Natural killer cell (primary cell): ENCODE data around the gene PCYT2. TPM values are rescaled to one million over a fixed set of nuclear protein-coding genes. Genes with fewer than 3 reads are reported as not detected.

ENCODE experiments used
- ATAC-seq, 3 donors: fragments of 150-1000 bp in 2 of 3; fragments of 200-7000 bp in 1 of 3; cut with Tn5 transposase; 1 replicate in 1 of 3; 2 replicates in 2 of 3; pipeline ENCODE4 v1.10.0; 2021; ENCODE audit warnings: mild to moderate bottlenecking in 2 of 3, moderate library complexity in 2 of 3
- DNase-seq, 2 donors: peaks; one replicate each; pipeline versions ENCODE4 v3.0.0 to v3.0.0-alpha.2; 2013 to 2021; ENCODE audit warnings: mixed read lengths in 1 of 2
- H3K27ac ChIP-seq: one replicate; pipeline ENCODE4 v1.5.1; 2013; ENCODE audit warnings: mild to moderate bottlenecking, low read length
- H3K27me3 ChIP-seq: one replicate; pipeline ENCODE4 v1.6.1; 2013; ENCODE audit warnings: low read length; ENCODE audit not compliant: control insufficient read depth, insufficient read depth
- H3K36me3 ChIP-seq: one replicate; pipeline ENCODE4 v1.6.1; 2013; ENCODE audit warnings: low read length; ENCODE audit not compliant: control insufficient read depth, insufficient read depth
- H3K4me1 ChIP-seq: one replicate; pipeline ENCODE4 v1.6.1; 2013; ENCODE audit warnings: low read length; ENCODE audit not compliant: control insufficient read depth, insufficient read depth
- H3K4me3 ChIP-seq: one replicate; pipeline ENCODE4 v1.5.1; 2013; ENCODE audit warnings: low read length
- H3K9me3 ChIP-seq: one replicate; pipeline ENCODE4 v1.6.1; 2013; ENCODE audit warnings: low read length; ENCODE audit not compliant: control insufficient read depth, insufficient read depth
- H3K27ac Mint-ChIP-seq, 2 donors: one replicate each; pipeline ENCODE4 v1.8.0; 2022; ENCODE audit warnings: mild to moderate bottlenecking in 2 of 2, mixed read lengths in 2 of 2, moderate library complexity in 1 of 2
- H3K27me3 Mint-ChIP-seq, 2 donors: one replicate each; pipeline ENCODE4 v1.8.0; 2022; ENCODE audit warnings: low read depth in 2 of 2, mixed read lengths in 2 of 2
- H3K36me3 Mint-ChIP-seq: one replicate; pipeline ENCODE4 v1.8.0; 2022; ENCODE audit warnings: mixed read lengths
- H3K4me1 Mint-ChIP-seq, 2 donors: one replicate each; pipeline ENCODE4 v1.8.0; 2022; ENCODE audit warnings: mixed read lengths in 2 of 2
- H3K4me3 Mint-ChIP-seq: one replicate; pipeline ENCODE4 v1.8.0; 2022; ENCODE audit warnings: mild to moderate bottlenecking, moderate library complexity, mixed read lengths
- H3K9me3 Mint-ChIP-seq, 2 donors: one replicate each; pipeline ENCODE4 v1.8.0; 2022; ENCODE audit warnings: mixed read lengths in 2 of 2
- WGBS: methylation state at CpG from one replicate; pipeline ENCODE4 v1.1.7; 2013; ENCODE audit warnings: missing lambda C conversion rate; ENCODE audit not compliant: insufficient coverage; 5-methylcytosine and 5-hydroxymethylcytosine counted together
- intact Hi-C: fragments of 100-400 bp; cut with micrococcal nuclease; formaldehyde crosslinking; loops from one replicate; pipeline ENCODE4 v1.14.2; 2022
- total RNA-seq, 4 donors: library from RNA; stranded (reverse); fragments of 120-200 nt in 1 of 4; gene quantifications; one replicate each; pipeline versions ENCODE4 v1.2.3 to v1.2.4, GENCODE V29; 2013 to 2022
- TF ChIP-seq, protein P1 (sequence below): fragments of 200-600 bp; IDR thresholded peaks from one replicate; pipeline ENCODE4 v1.8.0; 2022; ENCODE audit warnings: antibody characterized with exemption

Gene PCYT2
- total RNA-seq, 3 donors from 2014 or later (not counting 1 experiment from before 2014, with no cell fraction given), result 30.6 to 34.4 (median 34.2) TPM

DNA sequence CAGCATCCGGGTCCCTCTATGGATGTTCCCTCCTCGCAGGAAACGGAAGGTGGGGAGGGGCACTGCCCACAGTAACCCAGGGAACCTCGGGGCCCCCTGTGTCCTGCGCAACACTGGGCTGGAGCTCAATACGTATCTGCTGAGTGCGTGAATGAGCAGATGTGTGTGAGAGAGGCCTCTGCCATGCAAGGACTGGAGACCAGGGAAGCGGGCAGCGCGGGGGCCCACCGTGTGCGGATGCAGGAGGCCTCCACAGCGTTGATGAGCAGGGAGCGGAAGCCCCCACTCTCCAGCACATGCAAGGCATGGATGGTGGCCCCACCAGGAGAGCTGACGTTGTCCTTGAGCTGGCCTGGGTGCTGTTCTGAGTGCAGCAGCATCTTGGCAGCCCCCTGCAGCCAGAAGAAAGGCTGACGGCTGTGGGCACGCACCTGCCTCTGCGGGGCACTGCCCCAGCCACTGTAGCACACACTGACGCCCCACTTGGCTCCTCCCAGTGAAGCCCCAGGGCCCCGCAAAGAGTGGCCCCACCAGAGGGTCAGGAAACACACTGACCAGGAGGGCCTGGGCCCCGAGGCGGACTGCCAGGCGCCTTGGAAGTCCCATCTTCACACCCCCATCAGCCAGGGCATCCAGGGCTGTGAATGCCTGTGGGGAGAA is 23.0 kb upstream of the PCYT2 start:
- DNase-seq (no peak), ATAC-seq (no peak)
- Mint-ChIP-seq H3K36me3 (no peaks in the 10 kb centered on the region), H3K9me3 (no peaks in the 10 kb centered on the region), H3K4me1 (peaks cover 0 to 7% of the 10 kb centered on the region in 2 donors), H3K27ac (no peak overlapping the region), H3K27me3 (peaks cover 0 to 16% of the 10 kb centered on the region in 2 donors), H3K4me3 (no peak overlapping the region)
- H3K4me3 ChIP-seq, result no peak overlapping the region
- H3K27ac ChIP-seq, result no peak overlapping the region
- H3K4me1 ChIP-seq, result peaks cover 12% of the 10 kb centered on the region
- no peaks in the 10 kb centered on the region for H3K36me3 ChIP-seq
- TF ChIP-seq, protein P1, sequence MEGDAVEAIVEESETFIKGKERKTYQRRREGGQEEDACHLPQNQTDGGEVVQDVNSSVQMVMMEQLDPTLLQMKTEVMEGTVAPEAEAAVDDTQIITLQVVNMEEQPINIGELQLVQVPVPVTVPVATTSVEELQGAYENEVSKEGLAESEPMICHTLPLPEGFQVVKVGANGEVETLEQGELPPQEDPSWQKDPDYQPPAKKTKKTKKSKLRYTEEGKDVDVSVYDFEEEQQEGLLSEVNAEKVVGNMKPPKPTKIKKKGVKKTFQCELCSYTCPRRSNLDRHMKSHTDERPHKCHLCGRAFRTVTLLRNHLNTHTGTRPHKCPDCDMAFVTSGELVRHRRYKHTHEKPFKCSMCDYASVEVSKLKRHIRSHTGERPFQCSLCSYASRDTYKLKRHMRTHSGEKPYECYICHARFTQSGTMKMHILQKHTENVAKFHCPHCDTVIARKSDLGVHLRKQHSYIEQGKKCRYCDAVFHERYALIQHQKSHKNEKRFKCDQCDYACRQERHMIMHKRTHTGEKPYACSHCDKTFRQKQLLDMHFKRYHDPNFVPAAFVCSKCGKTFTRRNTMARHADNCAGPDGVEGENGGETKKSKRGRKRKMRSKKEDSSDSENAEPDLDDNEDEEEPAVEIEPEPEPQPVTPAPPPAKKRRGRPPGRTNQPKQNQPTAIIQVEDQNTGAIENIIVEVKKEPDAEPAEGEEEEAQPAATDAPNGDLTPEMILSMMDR, result no peak
- peaks cover 7% of the 10 kb centered on the region for H3K27me3 ChIP-seq
- intact Hi-C loops, result no loop called here
- 90% methylated on average over 23 of the region's 23 CpGs for WGBS
- H3K9me3 ChIP-seq, result no peaks in the 10 kb centered on the region

DNA sequence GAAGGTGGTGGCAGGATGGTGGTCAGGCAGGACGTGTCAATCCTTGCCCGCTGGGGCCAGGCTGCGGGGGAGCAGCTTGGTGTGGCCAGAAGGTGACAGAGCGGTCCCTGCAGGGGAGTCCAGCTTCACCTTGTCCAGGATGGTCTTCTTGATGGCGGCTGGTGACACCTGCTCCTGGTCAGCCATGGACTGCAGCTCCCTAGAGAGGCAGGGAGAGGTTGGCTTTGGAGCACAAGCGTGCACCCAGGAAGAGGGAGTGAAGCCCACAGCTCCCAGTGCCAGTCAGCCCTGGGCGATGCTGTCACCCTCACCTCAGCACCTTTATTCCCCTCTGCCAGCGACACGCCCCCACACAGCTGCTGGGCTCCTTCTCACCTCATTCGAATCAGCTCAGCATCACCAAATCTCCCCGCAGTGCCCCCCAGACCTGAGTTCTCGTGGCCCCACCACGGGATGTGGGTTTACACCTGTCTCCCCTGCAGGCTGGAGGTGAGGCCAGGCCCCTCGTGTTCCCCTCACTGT is 22.0 kb upstream of the PCYT2 start:
- DNase-seq (no peak), ATAC-seq (no peak)
- Mint-ChIP-seq H3K4me1 (peaks cover 0 to 7% of the 10 kb centered on the region in 2 donors), H3K27me3 (peaks cover 0 to 19% of the 10 kb centered on the region in 2 donors), H3K9me3 (no peaks in the 10 kb centered on the region), H3K36me3 (no peaks in the 10 kb centered on the region), H3K27ac (no peak overlapping the region), H3K4me3 (no peak overlapping the region)
- Histone ChIP-seq H3K36me3 (no peaks in the 10 kb centered on the region), H3K27ac (no peak overlapping the region), H3K9me3 (no peaks in the 10 kb centered on the region), H3K27me3 (peaks cover 14% of the 10 kb centered on the region), H3K4me1 (peaks cover 19% of the 10 kb centered on the region), H3K4me3 (no peak overlapping the region)
- 66% methylated on average over 14 of the region's 14 CpGs for WGBS
- intact Hi-C loops, result no loop called here
- TF ChIP-seq, protein P1, result no peak

DNA sequence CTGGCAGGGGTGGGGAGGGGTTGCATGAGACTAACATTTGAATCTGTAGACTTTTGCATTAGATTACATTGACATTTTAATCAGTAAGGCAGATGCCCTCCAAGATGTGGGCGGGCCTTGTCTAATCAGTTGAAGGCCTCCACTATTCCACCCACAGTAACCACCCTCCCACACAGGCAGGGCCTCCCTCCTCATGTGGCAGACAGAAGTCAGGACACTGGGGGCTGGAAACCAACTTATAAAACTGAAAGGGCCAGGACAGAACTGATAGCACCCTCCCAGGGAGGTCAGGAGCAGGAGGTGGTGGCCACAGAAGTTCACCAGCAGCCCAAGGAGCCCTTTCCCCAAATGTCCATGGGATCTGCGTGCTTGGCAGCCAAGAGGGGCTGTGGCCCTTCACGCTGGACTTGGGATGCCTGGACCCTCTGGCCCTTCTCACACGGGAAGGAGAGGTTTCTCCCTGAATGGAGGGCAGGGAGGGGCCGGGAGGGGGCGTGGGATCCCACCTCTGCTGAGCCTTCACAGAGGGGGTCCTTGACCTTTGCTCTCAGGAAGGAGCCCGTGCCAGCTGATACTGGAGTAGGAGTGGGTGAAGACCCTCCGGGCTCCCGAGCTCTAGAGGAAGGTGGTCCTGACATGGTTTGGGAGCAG is 21.3 kb upstream of the PCYT2 start:
- H3K4me3 Mint-ChIP-seq, result no peak overlapping the region
- peaks cover 0 to 2% of the 10 kb centered on the region in 2 donors for H3K4me1 Mint-ChIP-seq
- intact Hi-C loops, result no loop called here
- Histone ChIP-seq H3K36me3 (no peaks in the 10 kb centered on the region), H3K27ac (no peak overlapping the region), H3K27me3 (peaks cover 13% of the 10 kb centered on the region), H3K9me3 (no peaks in the 10 kb centered on the region), H3K4me1 (peaks cover 18% of the 10 kb centered on the region), H3K4me3 (no peak overlapping the region)
- no peak overlapping the region for H3K27ac Mint-ChIP-seq
- H3K9me3 Mint-ChIP-seq, result no peaks in the 10 kb centered on the region
- ATAC-seq (no peak), DNase-seq (no peak)
- TF ChIP-seq, protein P1, result no peak
- WGBS, result 94% methylated on average over 9 of the region's 9 CpGs
- no peaks in the 10 kb centered on the region for H3K36me3 Mint-ChIP-seq
- H3K27me3 Mint-ChIP-seq, result peaks cover 0 to 19% of the 10 kb centered on the region in 2 donors
